ENCODE data around the gene CACNG5. TPM values are rescaled to one million over a fixed set of nuclear protein-coding genes. Genes with fewer than 3 reads are reported as not detected.

Gene CACNG5
- total and polyA plus RNA-seq, 2 experiments from 2014 or later: 1.8 to 3.3 TPM

DNA sequence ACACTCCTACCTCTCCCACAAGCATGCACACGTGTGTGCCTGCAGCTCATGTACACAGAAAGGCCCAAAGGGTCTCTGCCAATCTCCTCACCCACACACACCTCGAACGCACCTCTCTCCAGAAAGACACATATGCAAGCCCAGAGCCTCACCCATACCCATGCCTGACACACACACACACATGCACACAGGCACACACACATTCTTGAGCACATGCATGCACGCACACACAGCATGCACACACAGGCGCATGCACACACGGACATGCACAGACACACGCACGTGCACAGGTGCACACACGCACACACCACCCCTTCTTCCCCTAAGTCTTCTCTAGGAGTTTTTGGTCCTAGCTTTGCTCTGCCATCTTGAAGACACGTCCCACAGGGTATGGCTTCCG is 80.9 kb downstream of the CACNG5 start:
- Mint-ChIP-seq H3K4me1 (no peaks in the 10 kb centered on the region), H3K4me3 (no peak overlapping the region), H3K36me3 (ENCODE audit: low read depth) (no peaks in the 10 kb centered on the region), H3K27me3 (ENCODE audit: insufficient read depth, low read depth, poor library complexity) (peaks cover 13% of the 10 kb centered on the region), H3K27ac (no peak overlapping the region), H3K9me3 (no peaks in the 10 kb centered on the region; the same call in 1 of the 3 replicates)
- TF ChIP-seq POLR2AphosphoS5 (IDR thresholded peaks at IDR 0.05; ENCODE audit: low read depth): no peak
- TF ChIP-seq CTCF (conservative IDR thresholded peaks at IDR 0.05; ENCODE audit: low read depth in 2 of 2): no peak
- no peak for TF ChIP-seq NANOG (IDR thresholded peaks at IDR 0.05; ENCODE audit: borderline replicate concordance)
- no peak for TF ChIP-seq STAT1 (IDR thresholded peaks at IDR 0.05; ENCODE audit: unreplicated experiment)
- no peak for TF ChIP-seq ETS1 (IDR thresholded peaks at IDR 0.05)
- H3K36me3 ChIP-seq (ENCODE audit: insufficient read depth): no peaks in the 10 kb centered on the region
- no peaks in the 10 kb centered on the region for H3K9me2 ChIP-seq (ENCODE audit: insufficient read depth)
- H3K27me3 ChIP-seq (ENCODE audit: insufficient read depth): no peaks in the 10 kb centered on the region
- H3K4me1 ChIP-seq (ENCODE audit: insufficient read depth): no peaks in the 10 kb centered on the region
- H3K79me2 ChIP-seq (replicated peaks; ENCODE audit: insufficient read depth): no peaks in the 10 kb centered on the region
- ATAC-seq: no peak
- no peaks in the 10 kb centered on the region for H3F3A ChIP-seq (replicated peaks; ENCODE audit: low read depth)
- no peak overlapping the region for H3K27ac ChIP-seq (ENCODE audit: low read depth)
- H3K4me2 ChIP-seq: no peak overlapping the region
- no peak overlapping the region for H3K4me3 ChIP-seq
- no peak overlapping the region for H2AFZ ChIP-seq
- no peak for DNase-seq (ENCODE audit: low spot score)
- H4K20me1 ChIP-seq (replicated peaks; ENCODE audit: insufficient read depth): no peaks in the 10 kb centered on the region

DNA sequence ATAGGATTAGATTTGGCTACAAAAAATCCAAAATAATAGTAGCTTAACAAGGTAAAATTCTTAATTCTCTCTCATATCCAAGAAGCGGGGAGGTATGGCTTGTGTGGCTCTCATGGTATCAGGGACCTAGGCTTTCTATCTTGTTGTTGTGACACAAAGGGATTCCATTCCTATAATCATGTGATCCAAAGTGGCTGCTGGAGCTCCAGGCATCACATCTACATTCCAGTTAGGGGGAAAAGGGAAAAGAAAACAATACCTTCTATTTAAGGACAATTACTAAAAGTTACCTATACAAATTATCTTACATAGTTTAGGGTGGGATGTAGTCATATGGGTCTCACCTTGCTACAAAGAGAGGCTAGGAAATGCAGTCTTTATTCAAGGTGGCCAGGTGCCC is 82.0 kb downstream of the CACNG5 start:
- Histone ChIP-seq H3F3A (replicated peaks; ENCODE audit: low read depth) (no peaks in the 10 kb centered on the region), H3K4me3 (no peak overlapping the region), H3K27me3 (ENCODE audit: insufficient read depth) (no peaks in the 10 kb centered on the region), H3K36me3 (ENCODE audit: insufficient read depth) (no peaks in the 10 kb centered on the region), H4K20me1 (replicated peaks; ENCODE audit: insufficient read depth) (no peaks in the 10 kb centered on the region), H3K9me2 (ENCODE audit: insufficient read depth) (no peaks in the 10 kb centered on the region), H3K27ac (ENCODE audit: low read depth) (no peak overlapping the region), H3K79me2 (replicated peaks; ENCODE audit: insufficient read depth) (no peaks in the 10 kb centered on the region), H2AFZ (no peak overlapping the region), H3K4me1 (ENCODE audit: insufficient read depth) (no peaks in the 10 kb centered on the region), H3K4me2 (no peak overlapping the region)
- H3K27ac Mint-ChIP-seq: no peak overlapping the region
- H3K4me3 Mint-ChIP-seq: no peak overlapping the region
- H3K9me3 Mint-ChIP-seq: peaks cover 4% of the 10 kb centered on the region; the same call in 2 of the 3 replicates
- ATAC-seq: no peak
- H3K4me1 Mint-ChIP-seq: no peaks in the 10 kb centered on the region
- DNase-seq (ENCODE audit: low spot score): no peak
- H3K27me3 Mint-ChIP-seq (ENCODE audit: insufficient read depth, low read depth, poor library complexity): peaks cover 13% of the 10 kb centered on the region
- H3K36me3 Mint-ChIP-seq (ENCODE audit: low read depth): no peaks in the 10 kb centered on the region
- no peak for TF ChIP-seq POLR2AphosphoS5 (IDR thresholded peaks at IDR 0.05; ENCODE audit: low read depth)

DNA sequence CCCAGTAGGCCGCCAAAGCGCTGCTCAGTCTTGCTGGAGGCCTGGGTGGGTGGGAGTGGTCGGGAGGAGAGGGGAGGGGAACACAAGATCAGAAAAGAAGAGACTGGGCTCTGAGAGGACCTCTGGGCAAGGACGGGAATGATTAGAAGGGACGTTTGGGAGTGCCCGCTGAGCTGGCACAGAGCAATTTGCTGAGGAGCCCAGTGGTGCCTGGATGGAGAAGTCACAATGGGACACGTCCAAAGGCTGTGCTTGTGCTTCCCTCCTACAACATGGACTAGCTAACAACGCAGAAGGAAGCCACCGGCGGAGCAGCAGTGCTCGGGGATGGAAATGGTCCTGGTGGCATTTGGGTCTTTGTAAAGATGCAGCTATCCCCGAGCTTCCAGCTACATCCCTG is 84.0 kb downstream of the CACNG5 start:
- H3K27ac ChIP-seq (ENCODE audit: low read depth): no peak overlapping the region
- H3K4me3 ChIP-seq: no peak overlapping the region
- no peaks in the 10 kb centered on the region for H3K36me3 Mint-ChIP-seq (ENCODE audit: low read depth)
- H3K27ac Mint-ChIP-seq: no peak overlapping the region
- ATAC-seq: no peak
- H3K9me2 ChIP-seq (ENCODE audit: insufficient read depth): no peaks in the 10 kb centered on the region
- no peaks in the 10 kb centered on the region for H4K20me1 ChIP-seq (replicated peaks; ENCODE audit: insufficient read depth)
- H2AFZ ChIP-seq: no peak overlapping the region
- H3K4me2 ChIP-seq: no peak overlapping the region
- no peaks in the 10 kb centered on the region for H3K4me1 ChIP-seq (ENCODE audit: insufficient read depth)
- no peak overlapping the region for H3K4me3 Mint-ChIP-seq
- peaks cover 6% of the 10 kb centered on the region; the same call in 2 of the 3 replicates for H3K9me3 Mint-ChIP-seq
- no peaks in the 10 kb centered on the region for H3K27me3 ChIP-seq (ENCODE audit: insufficient read depth)
- H3K27me3 Mint-ChIP-seq (ENCODE audit: insufficient read depth, low read depth, poor library complexity): peaks cover 9% of the 10 kb centered on the region
- H3K36me3 ChIP-seq (ENCODE audit: insufficient read depth): no peaks in the 10 kb centered on the region
- H3F3A ChIP-seq (replicated peaks; ENCODE audit: low read depth): no peaks in the 10 kb centered on the region
- no peaks in the 10 kb centered on the region; the same call in 2 of the 3 replicates for H3K4me1 Mint-ChIP-seq
- H3K79me2 ChIP-seq (replicated peaks; ENCODE audit: insufficient read depth): no peaks in the 10 kb centered on the region
- DNase-seq (ENCODE audit: low spot score): no peak
- TF ChIP-seq POLR2AphosphoS5 (IDR thresholded peaks at IDR 0.05; ENCODE audit: low read depth) (no peak), CREB1 (CRISPR knock-in tag; IDR thresholded peaks at IDR 0.05; ENCODE audit: low read depth) (no peak), ZNF462 (CRISPR knock-in tag; IDR thresholded peaks at IDR 0.05) (no peak), JUNB (IDR thresholded peaks at IDR 0.05; ENCODE audit: unreplicated experiment) (no peak)

Measured in GM23338 (cell line).